RPMI7951 (cell line): Measurements from ENCODE around the gene AATK. TPM values are rescaled to one million over a fixed set of nuclear protein-coding genes. Genes with fewer than 3 reads are reported as not detected.

ENCODE experiments used
- DNase-seq: peaks from one replicate; pipeline ENCODE4 v3.0.0-alpha.2; 2012; ENCODE audit warnings: low read depth
- total RNA-seq: library from RNA; depleted of rRNA; stranded (reverse); fragments of >200 nt; shearing (Covaris generic); gene quantifications from 2 replicates; pipeline ENCODE4 v1.2.3, GENCODE V29; 2014

AATK gene
- total RNA-seq, 1 experiment from 2014 or later: not detected

GRCh38 chr17:81195941-81196495 lies 30.0 kb upstream of the AATK start:
- no peak for DNase-seq

- DNase-seq: no peak
Observed at GRCh38 chr17:81194941-81195901, 29.2 kb upstream of the AATK start.

- no peak for DNase-seq
Observed at GRCh38 chr17:81194225-81194760, 28.3 kb upstream of the AATK start.

- no peak for DNase-seq
Observed at GRCh38 chr17:81193470-81194224, 27.6 kb upstream of the AATK start.

- DNase-seq: no peak
Observed at GRCh38 chr17:81193051-81193410, 27.0 kb upstream of the AATK start.

GRCh38 chr17:81192386-81193050 lies 26.5 kb upstream of the AATK start:
- no peak for DNase-seq

GRCh38 chr17:81191646-81192045 lies 25.6 kb upstream of the AATK start:
- DNase-seq: no peak

GRCh38 chr17:81191116-81191515 lies 25.1 kb upstream of the AATK start:
- DNase-seq: no peak

- DNase-seq: no peak
Observed at GRCh38 chr17:81190591-81190990, 24.6 kb upstream of the AATK start.

- no peak for DNase-seq
Observed at GRCh38 chr17:81189670-81190530, 23.9 kb upstream of the AATK start.

GRCh38 chr17:81189016-81189415 lies 23.0 kb upstream of the AATK start:
- DNase-seq: no peak

- no peak for DNase-seq
Observed at GRCh38 chr17:81188491-81188840, 22.4 kb upstream of the AATK start.

GRCh38 chr17:81187586-81188490 lies 21.8 kb upstream of the AATK start:
- no peak for DNase-seq

- no peak for DNase-seq
Observed at GRCh38 chr17:81187120-81187519, 21.1 kb upstream of the AATK start.

- no peak for DNase-seq
Observed at GRCh38 chr17:81186203-81186602, 20.2 kb upstream of the AATK start.

- DNase-seq: no peak
Observed at GRCh38 chr17:81184555-81184954, 18.5 kb upstream of the AATK start.

- DNase-seq: no peak
Observed at GRCh38 chr17:81183807-81184206, 17.8 kb upstream of the AATK start.

- no peak for DNase-seq
Observed at GRCh38 chr17:81183316-81183715, 17.3 kb upstream of the AATK start.

- DNase-seq: no peak
Observed at GRCh38 chr17:81182596-81182995, 16.6 kb upstream of the AATK start.

- no peak for DNase-seq
Observed at GRCh38 chr17:81181811-81182185, 15.8 kb upstream of the AATK start.
